Measurements from ENCODE around the gene IL31RA.

The IL31RA gene

DNA sequence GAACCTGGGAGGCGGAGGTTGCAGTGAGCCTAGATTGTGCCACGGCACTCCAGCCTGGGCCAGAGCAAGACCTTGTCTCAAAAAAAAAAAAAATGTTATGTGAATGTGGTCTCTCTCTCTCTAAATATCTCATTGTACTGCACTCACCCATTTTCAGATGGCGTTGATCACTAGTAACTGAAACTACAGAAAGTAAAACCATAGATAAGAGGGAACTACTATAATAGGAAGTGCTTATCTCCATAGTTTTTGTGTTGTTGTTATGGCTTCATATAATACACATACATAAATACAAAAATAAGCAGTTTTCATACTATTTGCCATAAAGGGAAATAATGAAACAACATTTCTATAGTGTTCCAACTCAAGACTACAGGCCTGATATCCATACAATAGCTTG lies 9.1 kb downstream of the IL31RA start:
- DNase-seq = no peak

DNA sequence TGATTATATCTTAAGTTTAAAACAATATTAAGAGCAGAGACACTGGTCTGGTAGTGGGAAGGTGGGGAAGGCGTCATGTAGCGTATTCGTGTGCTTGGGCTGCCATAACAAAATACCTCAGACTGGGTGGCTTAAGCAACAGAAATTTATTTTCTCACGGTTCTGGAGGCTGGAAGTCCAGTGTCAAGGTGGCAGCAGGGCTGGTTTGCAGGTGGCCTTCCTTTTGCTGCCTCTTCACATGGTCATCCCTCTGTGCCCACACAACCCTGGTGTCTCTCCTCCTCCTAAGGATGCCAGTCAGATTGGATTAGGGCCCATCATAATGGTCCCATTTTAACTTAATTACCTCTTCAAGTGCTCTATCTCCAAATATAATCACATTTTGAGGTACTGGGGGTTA lies 9.6 kb downstream of the IL31RA start:
- no peak for DNase-seq

DNA sequence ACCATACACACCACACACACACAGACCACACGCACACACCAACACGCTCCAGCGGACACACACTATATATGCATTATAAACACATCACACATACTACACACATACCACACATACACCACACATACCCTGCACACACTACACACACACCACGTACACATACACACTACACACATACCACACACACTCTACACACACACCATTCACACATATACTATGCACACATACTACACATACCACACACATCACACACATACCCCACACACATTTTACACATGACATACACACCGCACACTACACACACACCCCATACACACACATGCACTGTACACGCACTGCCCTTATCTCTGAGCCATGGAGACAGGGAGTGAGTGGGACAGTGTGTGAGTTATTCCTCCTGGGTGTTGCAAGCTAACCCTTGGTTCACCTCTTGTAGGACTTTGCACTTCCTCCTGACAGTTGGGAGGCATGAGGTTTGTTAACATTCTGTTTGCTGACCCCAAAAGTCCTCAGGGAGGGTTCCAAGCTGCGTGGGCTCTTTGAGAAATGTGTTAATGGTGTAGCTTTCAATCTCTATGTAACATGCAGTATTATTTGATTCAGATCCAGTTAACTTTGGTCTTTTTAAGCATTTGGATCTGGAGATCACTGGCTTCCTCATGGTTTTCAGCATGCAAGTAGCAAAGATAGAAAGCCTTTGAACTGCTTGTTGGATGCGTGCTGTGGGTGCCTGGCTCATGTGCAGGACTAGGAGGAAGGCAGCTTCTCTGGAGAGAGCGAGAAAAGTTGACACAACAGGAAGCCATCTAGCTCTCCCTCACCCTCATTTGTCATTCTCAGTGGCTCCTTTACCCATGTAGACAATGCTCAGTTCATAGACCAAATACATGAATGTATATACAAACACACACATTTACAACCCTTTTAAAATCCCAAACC lies 13.7 kb downstream of the IL31RA start:
- DNase-seq = no peak

DNA sequence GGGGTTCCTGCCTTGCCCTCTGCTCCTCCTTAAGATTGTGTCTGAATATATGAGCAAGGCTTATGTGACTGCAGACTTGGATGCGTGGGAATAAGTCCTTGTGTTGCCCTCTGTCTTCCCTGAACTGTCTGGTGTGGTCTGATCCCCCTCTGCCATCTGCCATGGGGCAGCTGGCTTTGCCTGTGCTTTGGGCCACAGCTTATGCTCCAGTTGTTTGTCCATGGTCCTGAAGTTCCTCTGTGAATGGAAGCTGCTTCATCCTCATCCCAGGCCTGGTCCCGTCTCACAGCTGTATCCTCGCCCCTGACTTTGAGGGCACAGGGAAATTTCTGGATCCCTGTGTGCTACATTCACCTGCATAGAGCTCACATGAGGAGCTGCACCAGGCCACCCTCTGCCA lies 14.7 kb downstream of the IL31RA start:
- DNase-seq = no peak

DNA sequence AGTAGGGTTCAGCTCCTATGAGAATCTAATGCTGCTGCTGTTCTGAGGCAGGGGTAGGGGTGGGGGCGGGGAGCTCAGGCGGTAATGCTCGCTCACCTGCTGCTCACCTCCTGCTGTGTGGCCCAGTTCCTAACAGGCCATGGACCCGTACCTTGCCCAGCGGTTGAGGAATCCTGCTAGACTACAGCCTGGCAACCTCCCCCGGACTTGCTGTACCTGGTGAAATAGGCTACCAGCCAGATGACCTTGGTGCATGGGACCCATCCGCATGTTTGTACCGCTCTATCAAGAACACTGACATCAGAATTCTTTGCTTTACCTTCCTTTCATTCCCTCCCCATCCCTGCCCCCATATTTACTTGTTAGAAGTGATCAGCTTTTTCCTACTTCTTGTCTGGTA lies 15.3 kb downstream of the IL31RA start:
- no peak for DNase-seq

DNA sequence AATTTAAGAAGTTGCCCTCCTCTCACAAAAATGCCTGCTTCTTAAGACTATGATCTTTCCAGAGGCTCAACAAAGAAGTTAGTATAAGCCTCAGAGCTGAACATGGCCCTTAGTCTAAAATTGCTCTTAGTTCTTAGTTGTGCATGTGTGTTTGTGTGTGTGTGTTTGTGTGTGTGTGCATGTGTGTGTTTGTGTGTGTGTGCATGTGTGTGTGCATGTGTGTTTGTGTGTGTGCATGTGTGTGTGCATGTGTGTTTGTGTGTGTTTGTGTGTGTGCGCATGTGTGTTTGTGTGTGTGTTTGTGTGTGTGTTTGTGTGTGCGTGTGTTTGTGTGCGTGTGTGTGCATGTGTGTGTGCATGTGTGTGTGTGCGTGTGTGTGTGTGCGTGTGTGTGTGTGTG lies 15.8 kb downstream of the IL31RA start:
- no peak for DNase-seq

DNA sequence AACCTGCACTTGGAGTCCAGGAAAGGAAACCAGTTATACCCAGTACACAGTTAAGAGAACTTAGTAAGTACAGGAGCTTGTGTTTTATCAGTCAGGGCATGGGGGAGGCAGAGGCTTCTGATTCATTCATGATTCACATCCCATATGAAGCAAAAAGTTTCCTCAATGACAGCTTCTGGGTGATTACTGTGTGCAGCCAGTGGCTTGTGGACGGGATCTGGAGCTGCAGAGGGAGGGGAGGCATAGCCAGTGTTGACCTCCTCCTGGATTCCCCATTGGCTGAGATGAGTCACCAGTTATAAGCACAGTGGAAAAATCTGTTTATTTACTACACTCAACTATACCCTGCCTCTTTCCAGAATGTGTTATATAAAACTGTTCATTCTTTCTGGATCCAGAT lies 17.7 kb downstream of the IL31RA start:
- no peak for DNase-seq

DNA sequence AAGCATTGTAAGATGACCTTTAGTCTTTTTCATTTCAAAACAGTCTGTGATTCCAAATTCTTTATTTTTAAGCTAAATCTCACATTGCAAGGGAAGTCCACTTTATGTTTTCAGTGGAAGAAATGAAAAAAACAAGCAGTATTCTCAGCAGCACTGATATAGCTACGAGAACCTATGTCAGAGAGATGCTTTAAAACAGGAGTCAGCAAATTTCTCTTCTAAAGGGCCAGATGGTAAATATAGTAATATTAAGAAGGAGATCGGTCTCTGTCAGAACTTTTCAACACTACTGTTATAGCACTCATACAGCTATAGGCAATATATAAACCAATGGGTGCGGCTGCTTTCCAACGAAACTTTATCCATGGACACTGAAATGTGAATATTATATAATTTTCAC lies 18.7 kb downstream of the IL31RA start:
- DNase-seq = no peak

DNA sequence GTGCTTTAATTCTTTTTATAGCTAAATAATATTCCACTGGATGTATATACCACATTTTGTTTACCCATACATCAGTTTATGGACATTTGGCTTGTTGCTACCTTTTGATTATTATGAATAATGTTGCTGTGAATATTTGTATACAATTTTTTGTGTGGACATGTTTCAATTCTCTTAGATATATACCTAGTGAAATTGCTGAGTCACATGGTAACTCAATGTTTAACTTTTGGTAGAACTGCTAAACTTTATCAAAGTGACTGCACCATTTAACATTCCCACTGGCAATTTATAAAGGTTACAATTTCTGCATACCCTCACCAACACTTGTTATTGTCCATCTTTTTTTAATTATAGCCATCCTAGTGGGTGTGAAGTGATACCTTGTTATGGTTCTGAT lies 22.1 kb downstream of the IL31RA start:
- DNase-seq = no peak

DNA sequence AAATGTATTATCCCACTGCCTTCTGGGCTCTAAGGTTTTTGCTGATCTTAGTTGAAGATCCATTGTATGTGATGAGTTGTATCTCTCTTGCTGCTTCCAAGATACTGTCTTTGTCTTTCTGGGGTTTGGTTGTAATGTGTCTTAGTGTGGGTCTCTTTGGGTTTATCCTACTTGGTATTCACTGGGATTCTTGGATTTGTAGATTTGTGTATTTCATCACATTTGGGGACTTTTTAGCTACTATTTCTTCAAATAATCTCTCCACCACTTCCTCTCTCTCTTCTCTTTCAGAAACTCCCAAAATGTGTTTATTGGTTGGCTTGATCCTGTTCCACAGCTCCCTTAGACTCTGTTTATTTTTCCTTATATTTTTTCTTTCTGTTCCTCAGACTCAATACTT lies 26.5 kb downstream of the IL31RA start:
- no peak for DNase-seq

DNA sequence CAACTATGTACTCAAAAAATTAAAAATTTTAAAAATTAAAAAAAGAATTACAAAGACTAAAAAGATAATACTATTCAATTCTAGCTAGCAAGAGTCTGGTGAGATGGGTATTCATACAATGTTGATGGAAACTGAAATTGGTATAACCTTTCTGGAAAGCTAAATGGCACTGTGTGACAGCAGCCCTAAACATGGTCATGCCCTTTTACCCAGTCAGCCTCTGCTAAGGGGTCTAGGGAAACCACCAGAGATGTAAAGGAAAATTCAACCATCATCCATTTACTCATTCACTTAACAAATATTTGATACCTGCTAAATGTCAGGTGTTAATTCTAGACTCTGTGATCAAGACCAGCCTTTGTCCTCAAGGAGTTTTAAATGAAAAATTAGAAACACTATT lies 29.3 kb downstream of the IL31RA start:
- DNase-seq = no peak

DNA sequence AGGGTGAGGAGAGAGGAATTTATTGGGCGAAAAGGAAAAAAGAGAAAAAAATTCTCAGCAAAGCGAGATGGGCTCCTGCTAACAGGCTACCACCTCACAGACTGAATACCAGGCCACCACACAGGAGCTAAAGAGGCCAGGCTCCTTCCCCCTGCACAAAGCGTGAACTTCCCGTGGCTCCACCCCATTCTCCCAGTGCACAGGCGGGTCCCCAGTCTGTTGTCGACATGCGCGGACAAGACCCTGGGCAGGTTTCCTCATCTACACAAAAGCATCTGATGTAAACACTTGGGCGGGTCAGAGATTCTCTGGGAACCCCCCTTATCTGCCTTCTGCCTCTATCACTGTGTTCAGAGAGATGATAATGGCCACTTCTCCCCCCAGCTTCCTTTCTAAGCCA lies 34.2 kb downstream of the IL31RA start:
- DNase-seq = no peak

DNA sequence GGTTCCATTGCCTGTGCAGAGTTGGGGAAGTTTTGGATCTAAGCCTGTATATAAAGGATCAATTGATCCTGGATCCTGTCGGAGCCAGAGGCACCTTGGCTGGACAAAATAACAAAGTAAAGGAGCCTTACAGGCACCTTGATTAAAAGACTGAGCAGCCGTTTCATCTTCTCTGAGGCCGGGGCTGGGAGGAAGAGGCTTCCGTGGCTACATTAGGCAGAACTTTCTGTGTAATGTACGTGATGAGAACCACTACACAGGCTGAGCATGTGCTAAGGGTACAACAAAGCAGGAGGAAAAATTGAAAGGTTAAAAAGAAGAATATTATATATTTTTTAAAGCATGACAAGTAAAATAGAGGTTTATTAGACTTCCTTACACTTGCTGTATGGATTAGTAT lies 37.0 kb downstream of the IL31RA start:
- DNase-seq = no peak

DNA sequence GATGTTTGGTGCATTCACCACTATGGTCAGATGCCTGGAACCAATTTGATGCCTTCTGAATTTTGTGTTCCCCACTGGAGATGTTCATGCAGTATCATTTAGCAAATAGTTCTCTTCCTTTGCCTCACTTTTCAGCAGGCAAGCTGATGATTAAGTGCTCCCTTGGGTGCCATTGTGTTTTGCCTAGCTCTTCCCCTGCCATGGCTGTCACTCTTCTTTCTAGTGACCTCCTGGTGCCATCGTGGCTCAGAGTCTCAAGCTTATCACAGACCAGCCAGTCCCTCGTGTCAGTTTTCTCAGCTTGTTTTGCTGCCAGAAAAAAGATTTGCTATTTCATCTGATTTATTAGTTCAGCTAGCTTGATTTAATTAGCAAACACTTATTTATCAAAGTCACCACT lies 41.3 kb downstream of the IL31RA start:
- no peak for DNase-seq

DNA sequence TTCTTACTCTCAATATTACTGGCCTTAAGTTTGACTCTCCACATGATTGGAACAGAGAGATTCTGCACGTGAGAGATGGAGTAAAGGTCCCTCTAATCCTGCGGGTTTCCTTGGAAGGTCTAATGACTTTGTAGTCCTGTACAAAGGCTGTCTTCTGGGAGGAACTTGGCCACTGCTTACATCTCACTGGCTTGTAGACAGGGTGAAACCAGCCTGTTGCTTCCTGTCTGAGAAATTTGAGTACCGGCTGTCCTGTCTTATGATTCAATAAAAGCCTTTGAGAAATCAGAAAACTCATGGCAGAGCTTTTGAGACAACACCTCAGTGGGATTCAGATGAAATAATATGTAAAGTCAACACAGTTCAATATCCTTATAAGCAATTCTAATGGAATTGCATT lies 43.0 kb downstream of the IL31RA start:
- DNase-seq = no peak

DNA sequence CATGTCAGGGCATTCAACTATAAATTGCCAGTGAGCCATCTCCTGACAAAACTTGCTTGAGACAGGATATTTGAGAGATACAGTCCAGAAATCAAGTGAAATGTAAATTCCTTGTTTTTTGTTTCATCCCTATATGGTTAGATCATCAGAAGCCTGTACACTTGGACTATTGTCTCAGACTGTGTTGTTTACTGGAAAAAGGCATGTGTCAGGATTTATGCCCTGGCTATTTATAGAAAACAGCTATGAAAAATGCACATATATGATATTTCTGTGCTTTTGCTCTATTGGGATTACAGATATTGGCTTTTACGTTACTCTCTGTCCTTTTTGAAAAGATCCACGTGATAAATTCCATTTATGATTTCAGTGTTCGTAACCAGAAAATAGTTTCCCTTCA lies 44.2 kb downstream of the IL31RA start:
- no peak for DNase-seq

DNA sequence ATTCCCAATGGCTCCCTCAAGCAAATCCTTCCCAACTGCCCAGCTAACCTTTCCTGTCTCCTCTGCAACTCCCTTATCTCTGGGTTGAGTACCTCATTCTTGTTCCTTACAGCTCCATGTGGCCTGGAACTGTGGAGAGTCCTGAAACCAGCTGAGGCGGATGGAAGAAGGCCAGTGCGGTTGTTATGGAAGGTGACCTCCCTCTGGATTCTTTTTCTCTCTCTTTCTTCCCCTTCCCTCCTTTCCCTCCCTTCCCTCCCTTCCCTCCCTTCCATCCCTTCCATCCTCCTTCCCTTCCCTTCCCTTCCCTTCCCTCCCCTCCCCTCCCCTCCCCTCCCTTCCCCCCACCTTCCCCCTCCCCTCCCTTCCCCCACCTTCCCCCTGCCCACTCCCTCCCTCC lies 45.1 kb downstream of the IL31RA start:
- DNase-seq = no peak

DNA sequence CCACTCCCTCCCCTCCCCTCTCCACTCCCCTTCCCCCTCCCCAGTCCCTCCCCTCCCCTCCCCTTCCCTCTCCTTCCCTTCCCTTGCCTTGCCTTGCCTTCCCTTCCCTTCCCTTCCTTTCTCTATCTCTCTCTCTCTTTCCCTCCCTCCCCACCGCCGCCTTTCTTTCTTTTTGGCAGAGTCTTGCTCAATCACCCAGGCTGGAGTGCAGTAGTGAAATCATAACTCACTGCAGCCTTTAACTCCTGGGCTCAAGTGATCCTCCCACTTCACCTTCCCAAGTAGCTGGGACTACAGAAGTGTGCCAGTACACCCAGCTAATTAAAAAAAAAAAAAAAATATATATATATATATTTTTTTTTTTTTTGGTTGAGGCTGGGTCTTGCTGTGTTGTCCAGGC lies 45.5 kb downstream of the IL31RA start:
- DNase-seq = no peak

DNA sequence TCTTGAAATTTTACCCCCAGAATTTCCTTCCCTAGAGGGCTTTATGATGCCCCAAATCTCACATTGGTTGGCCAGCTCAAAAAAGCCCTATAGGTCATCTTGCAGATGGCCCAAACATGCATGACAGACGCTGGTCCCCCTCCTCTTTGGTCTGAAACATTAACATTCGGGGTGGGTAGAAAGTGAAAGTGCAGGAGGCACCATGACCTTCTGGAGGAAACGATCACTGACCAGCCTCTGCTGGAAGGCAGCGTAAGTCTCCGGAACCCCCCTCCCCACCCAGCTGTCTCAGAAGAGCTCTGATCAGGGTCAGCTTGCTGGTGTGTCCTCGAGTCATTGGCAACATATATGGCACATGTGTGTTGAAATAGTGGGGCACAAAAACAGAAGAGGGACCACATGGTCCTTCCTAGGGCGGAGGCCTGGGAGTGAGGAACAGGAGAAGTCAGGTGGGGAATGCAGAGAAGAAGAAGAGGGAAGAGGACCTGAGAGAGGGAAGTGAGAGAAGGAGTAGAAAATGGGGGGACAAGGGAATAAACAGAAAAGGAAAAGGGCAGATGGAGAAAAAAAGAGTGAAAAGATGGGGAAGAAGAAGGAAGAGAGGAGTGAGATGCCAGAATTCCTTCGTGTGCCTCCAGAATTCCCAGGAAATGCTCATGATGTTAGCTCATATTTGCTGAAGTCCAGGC lies 46.2 kb downstream of the IL31RA start:
- no peak for DNase-seq

DNA sequence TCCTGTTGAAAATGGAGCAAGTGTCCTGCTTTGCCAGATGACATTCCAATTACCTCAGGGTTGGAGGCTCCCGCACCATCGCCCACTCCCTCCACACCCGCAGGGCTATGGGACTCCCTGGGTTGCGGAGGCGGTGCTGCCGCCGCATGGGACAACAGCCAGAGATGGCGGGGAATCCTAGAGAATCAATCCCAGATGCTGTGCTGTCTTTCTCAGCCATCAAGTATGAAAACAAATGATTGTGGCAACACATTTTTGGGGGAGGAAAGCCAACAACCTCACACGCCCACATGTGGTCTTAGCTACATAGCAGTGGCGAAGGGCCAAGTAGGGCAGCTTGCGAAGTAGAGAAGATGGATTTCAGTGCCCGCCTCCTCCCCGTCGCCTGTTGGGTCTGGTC lies 46.7 kb downstream of the IL31RA start:
- DNase-seq = no peak

DNA sequence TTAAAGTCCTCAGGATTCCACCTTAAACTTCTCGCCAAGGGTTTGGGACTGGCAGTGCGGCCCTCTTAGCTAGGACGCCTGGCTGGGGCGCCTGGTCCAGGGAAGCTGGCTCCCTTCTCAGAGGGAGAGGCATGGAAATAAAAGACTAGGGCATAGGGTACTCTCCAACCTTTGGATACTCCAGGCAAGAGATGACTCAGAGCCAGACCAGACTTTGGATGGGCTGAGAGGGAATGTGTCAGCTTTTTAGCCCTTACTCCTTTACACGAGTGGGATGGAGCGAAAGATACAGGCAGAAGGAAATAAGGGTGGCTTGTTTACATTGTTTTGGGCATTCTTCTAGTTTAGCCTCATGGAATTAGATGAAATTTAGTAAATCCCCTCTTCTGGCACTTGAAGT lies 48.2 kb downstream of the IL31RA start:
- no peak for DNase-seq

DNA sequence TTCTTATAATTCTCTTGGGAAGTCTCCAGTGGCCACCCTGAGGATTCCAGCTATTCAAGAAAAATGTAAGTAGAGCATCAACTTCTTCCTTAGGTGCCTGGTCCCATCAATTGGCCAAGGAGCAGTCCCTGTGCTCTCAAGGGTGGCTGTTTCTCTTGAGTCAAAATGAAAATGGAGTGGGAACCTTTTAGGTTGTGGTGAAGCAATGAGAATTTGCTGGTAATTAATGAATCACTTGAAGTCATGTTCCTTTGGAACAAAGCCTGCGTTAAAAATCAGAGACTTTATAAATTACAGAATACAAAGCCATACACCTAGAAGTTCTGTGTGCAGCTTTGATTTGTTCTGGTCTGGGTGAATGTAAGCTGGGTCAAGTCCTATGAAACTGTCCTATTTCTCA lies 48.9 kb downstream of the IL31RA start:
- no peak for DNase-seq

DNA sequence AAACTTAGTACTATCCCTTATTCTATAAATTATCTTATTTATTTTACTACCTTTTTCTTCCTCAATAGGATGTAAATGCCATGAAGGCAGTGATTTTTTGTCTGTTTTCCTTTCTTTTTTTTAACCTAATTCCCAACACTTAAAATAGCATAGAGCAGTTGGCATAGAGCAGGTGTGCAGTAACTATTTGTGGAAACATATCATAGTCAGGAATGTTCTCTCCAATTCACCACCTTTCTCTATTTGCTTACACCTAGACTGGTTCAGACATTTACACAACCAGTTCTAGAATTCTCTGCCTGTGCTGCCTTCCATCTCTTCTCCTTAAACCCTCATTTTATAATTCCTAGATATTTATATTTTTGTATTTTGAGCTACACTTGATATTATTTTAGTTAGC lies 49.6 kb downstream of the IL31RA start:
- no peak for DNase-seq

DNA sequence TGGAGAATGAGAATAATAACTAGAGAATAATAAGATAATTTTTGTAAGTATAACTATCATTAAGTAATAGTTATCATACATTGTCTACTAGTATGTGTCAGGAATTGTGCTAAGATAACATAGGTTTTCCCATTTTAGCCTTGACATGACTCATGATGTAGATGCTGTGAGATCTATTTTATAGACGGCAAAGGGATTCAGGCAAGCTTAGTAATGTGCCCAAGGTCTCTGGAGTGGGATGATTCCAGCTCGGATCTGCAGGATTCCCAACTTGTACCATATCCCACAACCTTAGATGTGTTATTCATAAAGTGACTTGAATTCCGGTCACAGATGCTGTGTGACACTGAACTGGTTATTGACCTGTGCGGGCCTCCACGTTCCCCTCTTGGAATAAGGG lies 51.5 kb downstream of the IL31RA start:
- DNase-seq = no peak
